Inferior parietal cortex (tissue), 1 donor: ENCODE results near the gene GINS3.
A peak's percentile ranks its signal among the peaks of the same experiment; 100 is the strongest.

Source experiments
- DNase-seq: peaks from one replicate; pipeline ENCODE4 v3.0.0-alpha.2; 2016; ENCODE audit errors: extremely low spot score

GINS3 gene

DNA sequence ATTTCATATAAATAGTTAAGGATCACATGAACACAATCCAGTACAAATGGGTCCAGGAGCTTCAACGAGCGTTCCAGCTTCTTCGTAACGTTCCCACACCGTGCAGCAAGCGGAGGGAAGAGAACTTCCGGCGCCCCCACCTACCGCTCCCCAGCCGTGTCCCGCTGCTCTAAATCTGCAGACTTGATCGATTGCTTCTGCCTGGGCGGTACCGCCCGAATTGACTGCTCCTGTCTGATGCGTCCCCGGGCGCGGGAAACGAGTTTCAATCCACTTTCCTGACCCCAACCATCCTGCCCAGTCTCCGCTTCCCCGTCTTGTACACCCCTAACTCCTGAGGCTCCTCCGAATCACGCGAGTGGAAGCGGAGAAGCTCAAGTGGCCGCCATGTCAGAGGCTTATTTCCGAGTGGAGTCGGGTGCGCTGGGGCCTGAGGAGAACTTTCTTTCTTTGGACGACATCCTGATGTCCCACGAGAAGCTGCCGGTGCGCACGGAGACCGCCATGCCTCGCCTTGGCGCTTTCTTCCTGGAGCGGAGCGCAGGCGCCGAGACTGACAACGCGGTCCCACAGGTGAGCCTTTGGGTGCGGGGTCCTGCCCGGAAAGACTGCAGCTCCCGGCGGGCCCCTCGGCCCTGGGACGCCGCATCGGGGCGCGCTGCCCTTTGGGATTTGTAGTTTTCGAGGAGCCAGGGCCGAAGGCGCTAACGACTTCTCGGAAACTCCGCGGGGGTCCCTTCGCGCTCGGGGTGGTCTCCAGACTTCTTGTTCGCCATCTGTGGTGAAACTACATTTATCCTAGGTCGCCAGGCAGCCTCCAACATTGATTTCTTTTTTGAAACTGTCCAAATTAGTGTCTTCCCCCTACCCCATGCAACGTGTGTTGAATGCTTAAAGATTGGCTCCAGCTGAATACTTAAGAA, at the start of gene GINS3:
TSS of gene GINS3 (plus strand) at position 257 of the 923 bp plus-strand sequence. CDS start at position 388, 131 bp downstream.
- DNase-seq: peak; percentile 94

DNA sequence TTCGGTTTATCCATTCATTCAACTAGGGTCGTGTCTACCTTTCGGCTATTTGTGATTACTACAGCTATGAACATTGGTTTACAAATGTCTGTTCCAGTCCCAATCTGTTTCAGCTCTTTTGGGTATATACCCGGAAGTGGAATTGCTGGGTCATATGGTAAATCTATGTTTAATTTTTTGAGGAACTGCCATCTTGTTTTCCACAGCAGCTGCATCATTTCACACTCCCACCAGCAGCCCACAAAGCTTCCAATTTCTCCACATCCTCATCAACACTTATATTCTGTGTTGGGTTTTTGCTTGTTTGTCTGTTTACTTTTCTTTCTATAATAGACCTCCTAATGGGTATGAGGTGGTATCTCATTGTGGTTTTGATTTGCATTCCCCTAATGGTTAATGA, 48.7 kb upstream of the GINS3 start:
- no peak for DNase-seq

DNA sequence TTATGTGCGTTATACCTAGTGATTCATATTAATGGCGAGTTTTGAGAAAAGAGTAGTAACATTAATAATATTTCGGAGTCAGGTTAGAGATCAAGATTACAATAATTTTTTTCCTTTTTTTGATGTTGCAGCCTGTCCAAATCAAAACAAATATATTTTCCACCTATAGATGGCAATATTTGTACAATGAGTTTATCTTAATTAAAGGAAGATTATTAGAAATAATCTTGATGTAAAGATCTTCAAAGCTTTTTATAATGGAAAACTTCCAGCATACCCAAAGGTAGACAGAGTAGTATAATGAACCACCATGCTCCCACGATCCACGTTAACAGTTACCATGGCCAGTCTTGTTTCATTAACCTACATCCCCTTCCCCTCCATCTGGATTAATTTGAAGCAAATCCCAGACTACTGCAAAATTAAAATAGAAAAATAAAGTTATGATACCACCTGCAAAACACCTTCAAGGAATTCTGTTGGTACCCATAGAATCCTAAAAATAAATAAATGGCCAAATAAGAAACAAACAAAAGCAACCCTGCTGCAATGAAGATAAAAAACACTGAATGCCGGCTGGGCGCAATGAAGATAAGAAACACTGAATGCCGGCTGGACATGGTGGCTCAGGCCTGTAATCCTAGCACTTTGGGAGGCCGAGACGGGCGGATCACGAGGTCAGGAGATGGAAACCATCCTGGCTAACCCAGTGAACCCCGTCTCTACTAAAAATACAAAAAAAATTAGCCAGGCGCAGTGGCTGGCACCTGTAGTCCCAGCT, 46.5 kb upstream of the GINS3 start:
- DNase-seq: no peak

DNA sequence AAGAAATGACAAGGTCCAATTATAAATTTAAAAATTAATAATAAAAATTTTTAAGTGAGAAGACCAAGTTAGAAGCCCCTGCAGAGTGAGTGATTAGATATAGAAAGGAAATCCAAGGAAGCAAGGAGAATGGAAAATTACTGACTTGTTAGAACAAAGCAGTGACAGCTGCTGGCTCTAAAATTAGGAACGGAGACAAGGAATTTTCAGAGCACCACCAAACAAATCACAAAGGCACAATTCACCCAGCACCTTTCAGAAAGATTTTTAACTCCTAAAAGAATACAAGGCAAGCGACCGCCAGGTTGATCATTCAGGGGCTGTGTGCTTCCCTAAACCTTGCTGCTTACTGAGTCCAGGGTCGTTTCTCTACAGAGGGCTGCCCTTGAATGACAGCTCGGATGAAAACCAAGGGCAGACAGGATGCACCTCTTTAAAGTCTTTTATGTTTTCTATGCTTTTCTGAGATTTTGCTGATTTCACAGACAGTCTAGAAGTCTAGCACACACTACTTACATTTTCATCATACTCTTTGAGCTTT, 45.4 kb upstream of the GINS3 start:
- DNase-seq: no peak

DNA sequence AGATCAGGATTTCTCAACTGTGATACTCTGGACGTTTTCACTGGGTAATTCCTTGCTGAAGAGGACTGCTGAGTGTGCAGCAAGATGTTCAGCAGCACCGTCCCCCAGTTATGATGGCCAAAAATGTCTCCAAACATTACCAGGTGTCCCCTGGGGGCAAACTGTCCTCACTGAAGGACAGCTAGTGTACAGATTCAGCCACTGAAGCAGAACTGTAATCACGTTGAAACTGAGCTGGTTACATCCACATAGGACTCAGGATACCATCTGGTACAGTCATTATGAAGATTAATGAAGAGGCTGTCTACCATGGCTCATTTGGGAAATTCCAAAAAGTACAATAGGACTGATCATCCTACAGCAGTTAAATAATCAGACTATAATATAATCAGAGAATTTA, 43.3 kb upstream of the GINS3 start:
- no peak for DNase-seq

DNA sequence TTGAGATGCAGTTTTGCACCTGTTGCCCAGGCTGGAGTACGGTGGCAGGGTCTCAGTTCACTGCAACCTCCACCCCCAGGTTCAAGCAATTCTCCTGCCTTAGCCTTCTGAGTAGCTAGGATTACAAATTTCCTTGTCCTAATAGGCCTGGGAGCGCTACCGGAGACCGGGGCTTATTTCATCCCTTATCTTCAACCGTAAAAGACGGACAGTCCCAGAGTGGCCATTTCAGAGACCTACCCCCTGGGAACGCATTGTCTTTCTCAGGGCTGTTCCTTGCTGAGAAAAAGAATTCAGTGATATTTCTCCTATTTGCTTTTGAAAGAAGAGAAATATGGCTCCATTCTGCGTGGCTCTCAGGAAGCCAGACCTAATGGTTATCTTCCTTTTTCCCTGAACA, 39.6 kb upstream of the GINS3 start:
- no peak for DNase-seq

DNA sequence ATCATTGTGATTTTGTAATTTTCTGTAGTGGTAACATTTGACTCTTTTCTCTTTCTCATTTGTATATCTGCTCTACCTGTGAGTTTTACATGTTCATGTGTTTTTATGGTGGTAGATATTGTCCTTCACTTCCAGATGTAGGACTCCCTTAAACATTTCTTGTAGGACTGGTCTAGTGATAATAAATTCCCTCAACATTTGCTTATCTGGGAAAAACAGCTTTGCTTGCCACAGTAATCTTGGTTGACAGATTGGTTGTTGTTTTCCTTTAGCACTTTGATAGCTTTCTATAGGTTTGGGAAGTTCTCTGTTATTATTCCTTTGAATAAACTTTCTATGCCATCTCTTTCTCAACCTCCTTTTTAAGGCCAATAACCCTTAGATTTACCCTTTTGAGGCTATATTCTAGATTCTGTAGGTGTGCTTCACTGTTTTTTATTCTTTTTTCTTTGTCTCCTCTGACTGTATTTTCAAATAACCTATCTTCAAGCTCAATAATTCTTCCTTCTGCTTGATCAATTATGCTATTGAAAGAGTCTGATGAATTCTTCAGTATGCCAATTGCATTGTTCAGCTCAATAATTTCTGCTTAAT, 32.1 kb upstream of the GINS3 start:
- no peak for DNase-seq

DNA sequence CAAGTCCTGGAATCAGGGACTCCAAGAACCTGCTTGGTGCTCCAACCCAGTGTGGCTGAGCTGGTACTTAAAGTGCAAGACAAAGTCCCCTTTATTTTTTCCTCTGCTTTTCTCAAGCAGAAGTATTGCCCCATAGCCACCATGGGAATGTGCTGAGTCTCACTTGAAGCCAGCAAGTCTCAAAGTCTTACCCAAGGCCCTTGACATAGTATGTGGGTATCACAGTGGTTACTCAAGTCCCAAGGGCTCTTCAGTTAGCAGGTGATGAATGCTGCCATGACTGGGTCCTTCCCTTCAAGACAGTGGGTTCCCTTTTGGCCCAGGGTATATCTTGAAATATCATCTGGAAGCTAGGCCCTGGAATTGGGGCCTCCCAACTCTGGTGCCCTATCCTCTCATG, 30.5 kb upstream of the GINS3 start:
- DNase-seq: no peak

DNA sequence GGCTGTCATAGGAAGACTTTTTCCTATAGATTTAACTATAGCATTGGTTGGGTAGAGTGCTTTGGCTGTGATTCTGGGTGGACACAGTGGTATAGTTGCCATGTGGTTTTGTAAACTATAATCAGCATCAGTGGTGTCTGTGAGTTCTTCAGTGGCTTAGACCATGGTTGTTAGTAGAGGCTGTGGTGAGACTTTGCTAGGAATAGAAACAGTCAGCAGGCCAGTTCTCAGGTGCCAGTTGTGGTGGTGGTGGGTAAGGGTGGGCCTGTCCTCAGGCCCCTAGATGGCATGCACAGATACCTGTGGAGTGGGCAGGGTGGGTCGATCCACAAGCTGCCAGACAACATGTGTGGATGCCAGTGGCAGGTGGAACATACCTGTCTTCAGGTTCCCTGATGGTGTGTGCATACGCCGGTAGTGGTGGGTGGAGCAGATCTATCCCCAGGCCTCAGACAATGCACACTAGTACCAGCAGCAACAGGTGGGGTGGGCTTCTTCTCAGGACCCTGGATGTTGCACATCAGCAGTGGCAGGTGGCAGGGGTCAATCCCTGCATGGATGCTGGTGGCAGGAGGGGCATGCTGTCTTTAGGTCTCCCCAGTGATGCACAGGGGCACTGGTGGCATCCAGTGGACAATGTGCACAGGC, 28.4 kb upstream of the GINS3 start:
- DNase-seq: no peak

DNA sequence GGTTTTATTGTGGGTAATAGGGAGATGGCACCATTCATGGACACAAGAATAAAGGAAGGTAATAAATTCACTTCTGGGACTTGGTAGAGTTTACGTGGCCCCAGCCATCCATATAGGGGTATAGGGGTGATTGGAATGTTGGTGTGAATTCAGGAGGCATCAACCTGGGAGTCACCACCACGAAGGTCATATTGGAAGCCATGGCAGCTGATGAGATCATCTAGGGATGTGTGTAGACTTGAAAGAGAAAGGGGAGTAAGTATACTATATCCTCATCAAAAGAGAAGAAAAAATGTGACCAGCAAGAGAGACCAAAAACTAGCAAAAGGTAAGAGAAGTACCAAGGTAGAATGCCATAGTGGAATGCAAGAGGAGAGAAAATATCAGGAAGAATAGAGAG, 26.6 kb upstream of the GINS3 start:
- no peak for DNase-seq

DNA sequence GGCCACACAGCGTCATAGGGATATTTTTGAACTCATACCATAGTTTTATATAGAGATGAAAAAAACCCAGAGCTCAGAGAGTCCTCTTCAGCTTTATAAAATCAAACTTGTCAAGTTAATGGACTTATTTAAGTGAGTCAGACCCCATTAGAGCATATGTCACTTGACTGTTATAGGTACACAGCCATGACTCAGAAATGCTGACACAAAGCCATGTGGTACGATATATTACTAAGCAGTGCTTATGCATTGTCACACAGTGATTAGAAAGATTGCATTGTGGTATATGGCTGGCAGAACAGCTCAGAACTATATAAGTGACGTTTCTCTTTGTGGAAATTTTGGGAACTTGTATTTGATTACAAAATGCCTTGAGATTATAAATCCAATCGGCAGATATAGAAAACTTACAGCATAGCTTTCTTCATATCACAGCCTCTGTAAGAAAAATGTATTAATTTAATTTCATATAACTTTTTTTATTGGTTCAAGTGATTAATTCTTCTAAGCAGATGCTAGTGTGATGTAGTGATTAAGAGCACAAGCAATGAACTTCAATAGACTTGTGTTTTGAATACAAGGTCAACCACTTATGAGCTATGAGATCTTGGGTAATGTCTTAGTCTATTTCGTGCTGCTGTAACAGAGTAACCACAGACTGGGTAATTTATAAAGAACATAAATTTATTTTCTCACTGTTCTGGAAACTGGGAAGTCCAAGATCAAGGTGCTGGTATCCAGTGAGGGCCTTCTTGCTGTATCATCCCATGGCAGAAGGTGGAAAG, 25.8 kb upstream of the GINS3 start:
- DNase-seq: peak; percentile 31

DNA sequence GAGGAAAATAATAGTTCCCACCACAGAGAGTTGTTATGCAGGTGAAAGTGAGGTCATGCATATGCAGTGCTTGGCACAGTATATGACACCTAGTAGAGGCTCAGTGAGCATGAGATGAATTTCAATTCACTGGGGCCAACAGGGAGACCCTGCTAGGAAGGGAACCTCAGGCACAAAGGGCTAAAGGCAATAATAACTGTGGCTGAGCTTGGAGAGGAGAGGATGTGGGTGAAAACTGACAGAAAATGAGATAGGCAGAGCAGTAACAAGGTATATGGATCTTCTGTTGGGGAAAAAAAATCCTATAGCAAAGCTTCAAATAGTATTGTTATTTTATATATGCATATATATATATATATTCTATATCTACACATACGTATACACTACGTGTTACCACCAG, 25.0 kb upstream of the GINS3 start:
- no peak for DNase-seq

DNA sequence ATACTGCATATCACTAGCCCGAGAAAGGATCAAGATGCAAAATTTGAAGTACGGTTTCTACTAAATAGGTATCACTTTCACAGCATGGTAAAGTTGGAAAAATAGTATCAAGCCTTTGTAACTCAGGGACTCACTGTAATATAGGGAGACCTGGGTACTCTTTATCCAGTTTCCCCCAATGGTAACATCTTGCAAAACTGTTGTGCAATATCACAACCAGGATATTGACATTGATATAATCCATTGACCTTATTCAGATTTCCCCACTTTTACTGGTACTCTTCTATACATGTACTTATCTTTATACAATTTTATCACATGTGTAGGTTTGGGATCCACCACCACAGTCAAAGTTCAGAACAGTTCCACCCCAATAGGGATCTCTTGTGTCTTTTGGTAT, 20.4 kb upstream of the GINS3 start:
- no peak for DNase-seq

DNA sequence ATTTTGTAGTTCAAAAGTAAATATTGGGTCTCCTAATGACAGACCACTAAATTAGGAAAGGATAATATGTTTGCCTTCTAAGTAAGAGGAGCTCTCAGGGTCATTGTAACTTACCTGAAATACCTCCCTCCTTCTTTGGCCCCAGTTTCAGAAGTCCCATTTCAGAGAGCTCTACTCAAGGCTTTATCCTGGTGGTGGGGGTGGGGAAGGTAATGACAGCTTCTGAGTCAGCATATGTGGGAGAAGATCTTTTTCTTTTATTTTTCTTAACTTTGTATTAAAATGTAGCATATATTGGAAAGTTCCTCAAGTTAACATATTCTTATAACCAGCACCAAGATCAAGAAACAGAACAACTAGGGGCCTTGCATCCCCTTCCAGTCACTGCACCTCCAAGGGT, 16.9 kb upstream of the GINS3 start:
- no peak for DNase-seq

DNA sequence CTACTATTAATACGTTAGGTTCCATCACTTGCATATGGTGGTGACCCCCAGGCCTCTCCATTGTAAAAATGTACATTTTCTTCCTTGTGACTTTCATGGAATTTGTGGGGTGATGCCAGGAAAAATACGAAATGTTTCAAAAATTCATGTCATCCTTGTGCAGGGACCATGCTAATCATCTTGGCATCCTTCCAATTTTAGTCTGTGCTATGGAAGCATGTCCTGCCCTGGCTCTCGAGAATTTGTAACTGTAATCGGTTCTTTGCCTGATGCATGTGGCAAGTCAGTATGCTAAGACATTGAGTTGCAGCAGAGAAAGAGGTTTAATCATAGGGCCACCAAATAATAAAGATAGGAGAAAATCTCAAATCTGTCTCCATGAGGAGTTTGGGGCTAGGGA, 14.3 kb upstream of the GINS3 start:
- DNase-seq: no peak

DNA sequence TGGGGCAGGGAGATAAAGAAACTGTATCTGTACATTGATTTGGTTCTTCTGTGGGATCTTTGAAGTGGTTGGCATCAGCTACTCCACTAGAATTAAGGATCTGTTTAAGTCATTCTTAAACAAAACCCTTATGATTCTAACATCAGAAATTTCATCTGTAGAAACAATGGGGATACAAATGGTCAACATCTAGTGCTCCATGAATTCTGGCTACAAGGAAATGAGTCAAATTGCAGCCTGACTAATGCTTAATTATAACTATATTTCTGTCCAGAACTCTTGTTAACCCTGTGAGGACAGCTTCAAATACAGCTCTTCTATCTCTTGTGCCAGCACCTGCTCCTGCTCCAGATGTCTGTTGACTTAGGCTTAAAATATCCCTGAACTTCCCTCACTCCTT, 13.9 kb upstream of the GINS3 start:
- no peak for DNase-seq

DNA sequence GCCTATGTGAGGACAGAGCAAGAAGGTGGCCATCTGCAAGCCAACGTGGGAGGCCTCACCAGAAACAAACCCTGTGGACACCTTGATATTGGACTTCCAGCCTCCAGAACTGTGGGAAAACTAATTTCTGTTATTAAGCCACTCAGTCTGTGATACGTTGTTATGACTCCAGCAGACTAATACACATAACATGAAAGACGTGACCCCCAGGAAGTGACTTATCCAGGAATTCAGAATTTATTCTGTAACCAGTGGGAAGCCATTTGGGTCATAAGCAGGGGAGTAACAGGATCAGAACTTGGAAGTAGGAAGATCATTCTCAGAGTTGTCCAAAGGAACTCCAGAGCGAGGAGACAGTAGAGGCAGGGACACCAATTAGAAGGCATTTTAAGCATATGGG, 12.5 kb upstream of the GINS3 start:
- no peak for DNase-seq

DNA sequence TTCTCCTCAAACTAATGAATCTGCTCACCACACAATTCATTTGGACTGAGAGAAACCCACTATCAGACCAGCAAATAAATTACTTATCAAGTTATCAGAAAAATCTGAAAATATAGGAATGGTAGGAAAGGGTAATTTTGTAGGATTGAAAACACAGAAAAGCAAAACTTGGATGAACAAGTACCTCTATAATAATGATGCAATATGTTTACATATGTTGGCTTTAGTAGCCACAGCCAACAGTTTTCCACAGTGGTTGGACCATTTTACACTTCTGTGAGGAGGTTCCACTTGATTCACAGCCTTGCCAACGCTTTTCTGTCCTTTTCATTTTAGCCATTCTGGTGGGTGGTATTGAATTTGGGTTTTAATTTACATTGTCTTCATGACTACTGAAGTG, 10.6 kb upstream of the GINS3 start:
- DNase-seq: no peak

DNA sequence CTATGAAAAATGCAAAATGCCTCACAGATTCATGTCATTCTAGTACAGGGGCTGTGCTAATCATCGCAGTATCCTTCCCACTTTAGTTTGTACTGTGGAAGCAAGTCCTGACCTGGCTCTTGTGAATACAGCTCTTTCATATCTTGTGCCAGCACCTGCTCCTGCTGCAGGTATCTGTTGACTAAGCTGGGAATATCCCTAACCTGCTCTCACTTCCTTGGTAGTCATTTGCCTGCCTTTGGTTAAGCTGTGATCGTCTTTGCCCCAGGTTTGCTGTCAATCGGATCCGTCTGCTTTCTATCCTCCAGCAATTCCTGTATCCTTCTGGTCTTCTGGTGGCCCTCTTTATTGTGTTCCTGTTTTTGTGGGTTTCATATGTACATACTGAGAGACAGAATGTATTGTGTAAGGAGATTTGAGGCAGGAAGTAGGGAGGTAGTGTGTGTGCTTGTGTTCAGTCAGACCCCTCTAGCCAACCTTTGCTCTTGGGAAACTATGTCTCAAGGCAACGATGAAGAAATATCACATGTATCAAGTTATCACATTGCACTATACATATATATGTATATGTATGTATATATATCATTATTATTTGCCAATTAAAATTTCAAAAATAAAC, 7.7 kb upstream of the GINS3 start:
- no peak for DNase-seq

DNA sequence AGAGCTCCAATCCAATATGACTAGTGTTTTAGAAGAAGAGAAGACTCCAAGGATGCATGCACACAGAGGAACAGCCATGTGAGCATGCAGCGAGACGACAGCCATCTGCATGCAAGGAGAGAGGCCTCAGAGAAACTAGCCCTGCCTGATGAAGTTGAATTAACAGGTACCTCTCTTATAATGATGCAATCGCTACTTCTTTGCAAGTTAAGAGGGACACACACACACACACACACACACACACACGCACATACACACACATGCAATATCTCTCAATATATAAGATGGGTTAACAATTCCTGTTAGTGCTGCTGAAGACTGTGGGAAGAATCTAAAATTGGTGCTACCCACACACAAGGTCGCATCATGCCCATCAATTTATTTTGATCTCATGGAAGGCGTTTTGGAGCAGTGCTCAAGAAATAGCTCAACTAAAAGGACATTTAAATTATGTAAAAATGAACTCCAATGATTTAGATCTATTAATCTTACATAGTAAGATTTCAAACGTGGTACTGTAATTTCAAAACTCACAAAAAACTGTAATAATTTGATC, 7.0 kb upstream of the GINS3 start:
- DNase-seq: no peak
